22Rv1 (cell line): ENCODE results near the gene HOXC10.

Experiments used
- H3K27ac ChIP-seq: fragments of 450-650 bp; 2 replicates; pipeline ENCODE4 v1.5.1; 2017
- ZFX ChIP-seq: fragments of 450-650 bp; IDR thresholded peaks from 2 replicates; pipeline ENCODE4 v1.6.1; 2017; ENCODE audit warnings: antibody characterized with exemption, borderline replicate concordance
- TF ChIP-seq, protein P1 (sequence below): fragments of 450-650 bp; IDR thresholded peaks from 2 replicates; pipeline ENCODE4 v1.5.1; 2017; ENCODE audit warnings: mild to moderate bottlenecking

Gene HOXC10

DNA sequence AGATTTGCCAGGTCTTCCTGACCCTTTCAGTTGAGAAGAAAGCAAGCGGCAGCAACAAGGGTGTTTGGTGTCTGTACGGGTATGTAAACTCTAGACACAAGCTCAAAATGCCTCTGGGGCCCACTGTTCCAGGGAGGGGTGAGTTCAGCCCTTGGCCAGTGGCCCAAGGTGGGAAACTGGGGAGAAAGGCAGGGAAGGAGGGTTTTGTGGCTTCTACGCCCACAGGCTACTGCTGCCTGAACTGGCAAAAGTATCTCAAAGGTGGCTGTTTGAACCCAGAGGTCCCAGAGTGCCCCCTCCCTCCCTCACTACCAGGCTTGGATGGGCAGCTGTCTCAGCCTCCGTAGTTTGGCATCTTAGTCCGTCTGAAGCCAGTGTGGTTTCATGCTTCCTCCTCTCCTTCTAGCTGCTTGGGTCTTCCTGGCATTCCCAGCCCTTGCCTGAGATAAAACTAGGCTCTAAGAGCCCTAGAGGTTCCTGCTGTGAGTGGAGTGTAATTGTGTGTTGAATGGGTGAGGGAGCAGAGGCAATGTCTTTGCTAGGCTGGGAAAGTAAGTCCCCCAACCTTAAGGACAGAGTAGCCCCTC is 53.4 kb downstream of the HOXC10 start:
- H3K27ac ChIP-seq, result no peak overlapping the region
- no peak for TF ChIP-seq ZFX
- TF ChIP-seq, protein P1, sequence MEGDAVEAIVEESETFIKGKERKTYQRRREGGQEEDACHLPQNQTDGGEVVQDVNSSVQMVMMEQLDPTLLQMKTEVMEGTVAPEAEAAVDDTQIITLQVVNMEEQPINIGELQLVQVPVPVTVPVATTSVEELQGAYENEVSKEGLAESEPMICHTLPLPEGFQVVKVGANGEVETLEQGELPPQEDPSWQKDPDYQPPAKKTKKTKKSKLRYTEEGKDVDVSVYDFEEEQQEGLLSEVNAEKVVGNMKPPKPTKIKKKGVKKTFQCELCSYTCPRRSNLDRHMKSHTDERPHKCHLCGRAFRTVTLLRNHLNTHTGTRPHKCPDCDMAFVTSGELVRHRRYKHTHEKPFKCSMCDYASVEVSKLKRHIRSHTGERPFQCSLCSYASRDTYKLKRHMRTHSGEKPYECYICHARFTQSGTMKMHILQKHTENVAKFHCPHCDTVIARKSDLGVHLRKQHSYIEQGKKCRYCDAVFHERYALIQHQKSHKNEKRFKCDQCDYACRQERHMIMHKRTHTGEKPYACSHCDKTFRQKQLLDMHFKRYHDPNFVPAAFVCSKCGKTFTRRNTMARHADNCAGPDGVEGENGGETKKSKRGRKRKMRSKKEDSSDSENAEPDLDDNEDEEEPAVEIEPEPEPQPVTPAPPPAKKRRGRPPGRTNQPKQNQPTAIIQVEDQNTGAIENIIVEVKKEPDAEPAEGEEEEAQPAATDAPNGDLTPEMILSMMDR, result no peak

DNA sequence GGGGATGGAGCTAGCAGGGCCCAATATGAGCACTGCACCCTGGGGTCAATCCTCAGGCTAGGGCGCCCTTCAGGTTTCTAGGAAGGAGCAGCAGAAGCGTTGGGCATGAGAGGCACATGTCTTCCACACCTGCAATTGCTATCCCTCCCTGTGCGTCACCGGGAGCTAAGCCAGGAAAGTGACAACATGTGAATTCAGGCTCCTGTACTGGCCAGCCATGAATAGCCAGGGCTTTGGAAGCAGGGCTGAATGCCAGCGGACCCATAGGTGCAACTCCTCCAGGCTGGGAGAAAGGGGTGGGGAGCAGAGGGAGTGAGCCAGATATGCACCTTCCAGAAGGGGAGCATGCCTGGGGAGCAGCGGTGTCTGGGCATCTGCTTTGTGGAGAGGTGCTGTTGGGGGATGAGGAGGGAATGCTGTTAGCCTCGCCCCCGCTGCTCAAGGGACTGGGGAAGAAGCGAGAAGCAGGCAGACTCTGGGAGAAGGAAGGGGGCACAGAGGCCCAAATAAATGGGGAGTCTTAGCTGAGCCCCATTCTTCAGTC is 54.0 kb downstream of the HOXC10 start:
- TF ChIP-seq ZFX, result no peak
- TF ChIP-seq, protein P1, result no peak
- H3K27ac ChIP-seq, result no peak overlapping the region

DNA sequence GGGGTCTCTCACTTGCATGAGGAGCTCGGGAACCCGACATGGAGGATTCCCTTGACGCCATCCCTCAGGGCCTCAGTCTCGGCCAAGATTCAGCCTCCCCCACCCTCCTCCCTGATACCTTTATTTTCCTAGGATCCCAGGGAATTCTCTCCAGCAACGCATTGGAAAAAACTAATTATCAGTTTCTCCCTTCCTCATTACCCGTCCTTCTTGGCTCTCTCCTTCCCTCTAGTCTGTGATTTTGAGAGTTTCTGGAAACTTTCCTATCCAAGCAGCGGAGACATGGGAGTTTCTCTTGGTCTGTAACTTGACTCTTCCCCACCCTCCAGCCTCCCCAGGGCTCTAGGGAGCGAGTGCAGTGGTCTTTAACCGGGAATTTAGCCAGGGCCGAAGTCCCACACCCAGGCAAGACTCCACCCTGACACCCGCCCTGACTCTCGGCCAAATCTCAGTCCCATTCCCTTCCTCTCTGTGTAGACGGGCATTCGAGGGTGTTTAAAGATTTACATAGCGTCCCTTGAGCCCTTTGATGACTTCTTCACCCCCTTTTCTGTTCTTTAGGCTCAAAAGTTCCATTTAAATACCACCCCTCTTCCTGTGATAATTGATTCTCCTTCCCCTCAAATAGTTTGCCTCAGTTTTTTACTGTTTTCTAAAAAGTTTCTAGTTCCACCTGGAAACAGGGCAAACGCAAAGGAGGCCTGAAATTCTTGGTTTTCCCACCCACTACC is 54.6 kb downstream of the HOXC10 start:
- H3K27ac ChIP-seq, result no peak overlapping the region
- TF ChIP-seq, protein P1, result no peak
- TF ChIP-seq ZFX, result no peak
